ENCODE measurements around the gene ANKRD12. TPM values are rescaled to one million over a fixed set of nuclear protein-coding genes. Genes with fewer than 3 reads are reported as not detected.

The ANKRD12 gene
- total RNA-seq, 1 experiment from 2014 or later = 43.4 TPM

- H3K4me1 Mint-ChIP-seq = 0 out of 2 replicates have a peak, but pooled peaks cover 4% of the 10 kb centered on the region
- POLR2A ChIA-PET = no interaction called here
- TF ChIP-seq ATF2 (CRISPR knock-in tag; IDR thresholded peaks at IDR 0.05; ENCODE audit: borderline replicate concordance, low read depth) (no peak), ZNF138 (CRISPR knock-in tag; conservative IDR thresholded peaks at IDR 0.05) (no peak), EMX1 (CRISPR knock-in tag; IDR thresholded peaks at IDR 0.05) (no peak), CTCF (IDR thresholded peaks at IDR 0.05) (no peak)
Observed at GRCh38 chr18:9174302-9174701, 37.7 kb downstream of the ANKRD12 start.

GRCh38 chr18:9175115-9175514 lies 38.5 kb downstream of the ANKRD12 start:
- POLR2A ChIA-PET = no interaction called here
- H3K4me3 Mint-ChIP-seq = no peak overlapping the region
- H3K4me1 Mint-ChIP-seq = 0 out of 2 replicates have a peak, but pooled peaks cover 4% of the 10 kb centered on the region
- H3K9me3 Mint-ChIP-seq = peaks cover 10% of the 10 kb centered on the region
- ATAC-seq = no peak
- H3K36me3 Mint-ChIP-seq = peaks cover 12% of the 10 kb centered on the region
- CTCF ChIA-PET = no interaction called here
- peaks cover under 1% of the 10 kb centered on the region; the same call in 1 of the 2 replicates for H3K27me3 Mint-ChIP-seq (ENCODE audit: low read depth)
- H3K27ac Mint-ChIP-seq = no peak overlapping the region
- no peak for DNase-seq (ENCODE audit: low spot score)
- TF ChIP-seq CTCF (IDR thresholded peaks at IDR 0.05) (no peak), GTF2I (CRISPR knock-in tag; conservative IDR thresholded peaks at IDR 0.05) (no peak), FOXK1 (CRISPR knock-in tag; IDR thresholded peaks at IDR 0.05) (no peak), IRF2 (CRISPR knock-in tag; IDR thresholded peaks at IDR 0.05; ENCODE audit: borderline replicate concordance, low read depth) (no peak), MAX (CRISPR knock-in tag; IDR thresholded peaks at IDR 0.05) (no peak), JAZF1 (CRISPR knock-in tag; IDR thresholded peaks at IDR 0.05) (no peak), RORB (CRISPR knock-in tag; IDR thresholded peaks at IDR 0.05) (no peak), TP53 (CRISPR knock-in tag; IDR thresholded peaks at IDR 0.05) (no peak), FOXP4 (CRISPR knock-in tag; IDR thresholded peaks at IDR 0.05) (no peak), JUN (CRISPR knock-in tag; IDR thresholded peaks at IDR 0.05) (no peak), USF1 (CRISPR knock-in tag; IDR thresholded peaks at IDR 0.05) (no peak), MLX (CRISPR knock-in tag; IDR thresholded peaks at IDR 0.05) (no peak), ZNF281 (CRISPR knock-in tag; IDR thresholded peaks at IDR 0.05) (no peak), ZNF671 (CRISPR knock-in tag; IDR thresholded peaks at IDR 0.05) (no peak), ZSCAN18 (CRISPR knock-in tag; IDR thresholded peaks at IDR 0.05) (no peak), E2F5 (CRISPR knock-in tag; IDR thresholded peaks at IDR 0.05) (no peak), ATF1 (CRISPR knock-in tag; IDR thresholded peaks at IDR 0.05) (no peak)

More at GRCh38 chr18:9174302-9174701, 37.7 kb downstream of the ANKRD12 start:
- Mint-ChIP-seq H3K36me3 (peaks cover 19% of the 10 kb centered on the region), H3K9me3 (peaks cover 15% of the 10 kb centered on the region), H3K27ac (no peak overlapping the region), H3K27me3 (ENCODE audit: low read depth) (peaks cover 2% of the 10 kb centered on the region; the same call in 1 of the 2 replicates), H3K4me3 (no peak overlapping the region)
- DNase-seq (ENCODE audit: low spot score) (no peak), ATAC-seq (no peak)
- CTCF ChIA-PET = no interaction called here
